GM23338 (cell line): ENCODE results near the gene PGAP3. TPM values are rescaled to one million over a fixed set of nuclear protein-coding genes. Genes with fewer than 3 reads are reported as not detected.

Experiments
- microRNA-seq: library from miRNA; unstranded; fragments of <30 nt; microRNA quantifications from one replicate; pipeline ENCODE4, GENCODE V29; 2017
- polyA plus RNA-seq: library from polyadenylated mRNA; unstranded; fragments of >200 nt; fragmentation: Nextera tagmentation; extraction: Ambion mirVana; gene quantifications from 2 replicates; pipeline ENCODE4 v1.2.1, GENCODE V29; 2016
- small RNA-seq: library from RNA; depleted of rRNA; stranded (forward); fragments of <200 nt; gene quantifications from one replicate; pipeline ENCODE3, GENCODE V24; 2014; ENCODE audit warnings: low replicate concordance
- total RNA-seq: library from RNA; depleted of rRNA; stranded (reverse); fragments of >200 nt; shearing (Covaris generic); gene quantifications from 2 replicates; pipeline ENCODE4 v1.2.3, GENCODE V29; 2014; rRNA removed

PGAP3 gene
- total and polyA plus RNA-seq, 2 experiments from 2014 or later: 7.0 to 10.7 TPM

Small RNA genes within 50 kb of the gene (microRNA-seq; reads per million reads assigned to microRNA genes)
- 1.6 reads per million for gene MIR4728

Small RNA genes within 50 kb of the gene (small RNA-seq; reads per million reads assigned to genes)
- gene MIR4728: not detected

Other genes starting within 250 kb of the PGAP3 start
- 32.5 and 42.3 TPM in 2 replicates for gene MED1, start 236.8 kb downstream of the PGAP3 start, total RNA-seq
- 17.9 and 19.0 TPM in 2 replicates for gene MED1, start 236.8 kb downstream of the PGAP3 start, polyA plus RNA-seq
- 55.3 and 57.6 TPM in 2 replicates for gene CDK12, start 226.6 kb downstream of the PGAP3 start, total RNA-seq
- 19.3 and 20.9 TPM in 2 replicates for gene CDK12, start 226.6 kb downstream of the PGAP3 start, polyA plus RNA-seq
- not detected in 2 replicates for gene NEUROD2, start 80.1 kb downstream of the PGAP3 start, total RNA-seq
- gene NEUROD2, start 80.1 kb downstream of the PGAP3 start, polyA plus RNA-seq: not detected in 2 replicates
- 1.5 and 3.4 TPM in 2 replicates for gene PPP1R1B, start 61.1 kb downstream of the PGAP3 start, total RNA-seq
- 3.7 and 5.4 TPM in 2 replicates for gene PPP1R1B, start 61.1 kb downstream of the PGAP3 start, polyA plus RNA-seq
- 39.7 and 53.3 TPM in 2 replicates for gene STARD3, start 50.9 kb downstream of the PGAP3 start, total RNA-seq
- 26.4 and 31.5 TPM in 2 replicates for gene STARD3, start 50.9 kb downstream of the PGAP3 start, polyA plus RNA-seq
- gene TCAP, start 22.7 kb downstream of the PGAP3 start, total RNA-seq: 0.74 and 2.1 TPM in 2 replicates
- gene TCAP, start 22.7 kb downstream of the PGAP3 start, polyA plus RNA-seq: 0.61 and 0.80 TPM in 2 replicates
- 1.9 and 2.3 TPM in 2 replicates for gene PNMT, start 19.6 kb downstream of the PGAP3 start, total RNA-seq
- 2.5 and 4.4 TPM in 2 replicates for gene PNMT, start 19.6 kb downstream of the PGAP3 start, polyA plus RNA-seq
- 193 and 196 TPM in 2 replicates for gene ERBB2, start 12.0 kb upstream of the PGAP3 start, total RNA-seq
- 44.9 and 46.2 TPM in 2 replicates for gene ERBB2, start 12.0 kb upstream of the PGAP3 start, polyA plus RNA-seq
- gene MIEN1, start 42.5 kb upstream of the PGAP3 start, total RNA-seq: 24.3 and 37.1 TPM in 2 replicates
- 91.8 and 106 TPM in 2 replicates for gene MIEN1, start 42.5 kb upstream of the PGAP3 start, polyA plus RNA-seq
- gene GRB7, start 49.9 kb upstream of the PGAP3 start, total RNA-seq: 23.1 and 28.9 TPM in 2 replicates
- gene GRB7, start 49.9 kb upstream of the PGAP3 start, polyA plus RNA-seq: 12.8 and 13.1 TPM in 2 replicates
- gene IKZF3, start 176.3 kb upstream of the PGAP3 start, total RNA-seq: 0.76 and 1.4 TPM in 2 replicates
- gene IKZF3, start 176.3 kb upstream of the PGAP3 start, polyA plus RNA-seq: 0.05 and 0.11 TPM in 2 replicates
- gene ZPBP2, start 180.1 kb upstream of the PGAP3 start, total RNA-seq: not detected in 2 replicates
- gene ZPBP2, start 180.1 kb upstream of the PGAP3 start, polyA plus RNA-seq: 0.28 TPM in 1 of 2 replicates, not detected in the other
- 5.4 and 12.6 TPM in 2 replicates for gene GSDMB, start 230.6 kb upstream of the PGAP3 start, total RNA-seq
- 5.5 and 7.6 TPM in 2 replicates for gene GSDMB, start 230.6 kb upstream of the PGAP3 start, polyA plus RNA-seq
- gene ORMDL3, start 239.5 kb upstream of the PGAP3 start, total RNA-seq: 38.5 and 39.2 TPM in 2 replicates
- 33.6 and 41.3 TPM in 2 replicates for gene ORMDL3, start 239.5 kb upstream of the PGAP3 start, polyA plus RNA-seq
- gene LRRC3C, start 239.7 kb upstream of the PGAP3 start, total RNA-seq: 0.24 TPM in 1 of 2 replicates, not detected in the other
- gene LRRC3C, start 239.7 kb upstream of the PGAP3 start, polyA plus RNA-seq: not detected in 2 replicates